GM19239 (cell line): ENCODE measurements around the gene GAST.

Experiments used
- DNase-seq: peaks from one replicate; pipeline ENCODE4 v3.0.0; 2011; ENCODE audit warnings: low spot score; ENCODE audit not compliant: insufficient read length
- FAIRE-seq: peaks from 2 replicates; lab custom pipeline; 2011; peaks lifted over from hg19 to GRCh38; lab: Jason Lieb, UNC

The GAST gene

DNA sequence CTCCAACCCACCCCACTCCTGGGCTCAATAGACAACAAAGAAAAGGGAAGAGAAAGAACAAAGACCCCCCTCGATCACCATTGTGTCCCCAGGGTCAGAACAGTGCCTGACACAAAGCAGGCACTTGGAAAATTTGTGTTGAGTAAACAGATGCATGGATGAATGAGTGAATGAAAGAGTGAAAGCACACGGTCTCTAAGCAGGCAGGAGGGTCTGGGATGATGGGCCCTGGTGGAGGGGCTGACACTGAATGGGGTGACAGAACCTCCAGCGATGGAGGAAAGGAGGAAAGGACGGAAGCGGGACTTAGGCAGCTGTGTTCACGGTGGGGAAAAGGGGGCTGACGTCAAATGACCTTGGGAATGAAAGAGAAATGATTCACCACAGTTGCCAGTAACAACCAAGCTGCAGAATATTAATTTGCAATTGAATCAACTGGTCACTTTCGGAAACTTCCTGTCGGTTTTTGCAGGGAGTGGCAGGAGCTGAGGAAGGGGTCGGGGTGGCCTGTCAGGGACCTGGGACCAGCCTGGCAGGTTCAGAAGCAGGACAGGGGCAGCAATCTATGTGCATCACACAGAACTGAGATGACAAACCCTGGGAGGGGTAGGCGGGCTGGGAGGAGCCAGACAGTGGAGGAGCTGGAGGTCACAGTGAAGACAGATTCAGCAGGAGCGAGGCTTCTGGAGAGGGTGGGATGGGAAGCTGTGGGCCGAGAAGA, 6.7 kb upstream of the GAST start:
- FAIRE-seq (no peak), DNase-seq (no peak)

DNA sequence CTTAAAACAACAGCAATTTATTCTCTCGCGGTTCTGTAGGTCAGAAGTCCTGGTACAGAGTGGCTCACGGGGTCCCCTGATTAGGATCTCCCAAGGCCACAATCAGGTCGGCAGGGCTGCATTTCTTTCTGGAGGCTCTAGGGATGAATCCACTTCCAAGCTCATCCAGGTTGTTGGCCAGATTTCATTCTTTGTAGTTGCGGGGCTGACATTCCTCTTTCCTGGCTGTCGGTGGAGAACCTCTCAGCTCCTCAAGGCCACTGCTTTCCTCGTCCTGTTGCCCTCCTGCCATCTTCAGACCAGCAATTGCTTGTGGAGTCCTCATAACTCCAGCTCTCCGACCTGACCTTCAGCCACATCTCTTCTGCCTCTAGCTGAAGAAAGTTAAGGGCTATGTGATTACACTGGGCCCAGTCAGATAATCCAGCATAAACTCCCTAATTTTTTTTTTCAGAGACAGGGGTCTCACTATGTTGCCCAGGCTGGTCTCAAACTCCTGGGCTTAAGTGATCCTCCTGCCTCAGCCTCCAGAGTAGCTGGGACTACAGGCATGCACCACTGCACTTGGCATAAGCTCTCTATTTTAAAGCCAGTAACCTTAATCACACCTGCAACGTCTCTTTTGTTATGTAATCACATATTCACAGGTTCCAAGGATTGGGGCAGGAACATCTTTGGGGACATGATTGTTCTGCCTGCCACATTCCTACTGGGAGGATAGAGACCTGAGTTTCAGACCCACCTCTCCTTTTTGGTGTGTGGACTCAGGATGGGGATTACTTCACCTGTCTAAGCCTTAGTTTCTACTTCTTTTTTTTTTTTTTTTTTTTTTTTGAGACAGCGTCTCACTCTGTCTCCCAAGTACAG, 4.1 kb upstream of the GAST start:
- no peak for FAIRE-seq
- no peak for DNase-seq

DNA sequence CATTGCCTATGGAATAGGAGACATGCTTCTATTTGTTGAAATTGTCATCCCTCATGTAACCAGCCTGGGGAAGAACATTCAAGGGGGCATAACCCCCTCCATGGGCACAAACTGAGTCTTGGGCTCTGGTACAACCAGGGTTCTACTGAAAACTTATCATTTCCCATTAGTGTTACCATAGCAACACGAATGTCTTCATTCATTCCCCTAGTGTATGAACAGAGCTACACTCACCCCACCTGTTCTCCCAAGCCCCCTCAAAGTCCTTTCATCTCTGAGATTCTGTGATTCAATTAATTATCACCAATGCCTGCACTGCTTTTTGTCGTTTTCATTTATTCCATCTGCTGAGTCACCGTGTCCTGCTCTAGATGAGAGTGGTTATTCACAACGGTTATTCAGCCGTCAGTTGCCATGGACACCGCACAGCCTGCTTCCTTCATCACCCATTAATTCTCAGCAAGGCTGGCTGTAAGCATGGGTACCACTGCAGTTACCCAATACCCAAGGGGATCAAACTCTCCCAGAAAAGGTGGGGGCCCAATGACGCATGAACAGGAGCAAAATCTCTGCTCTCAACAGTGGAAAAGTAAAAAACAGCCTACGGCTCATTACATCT, 1.6 kb upstream of the GAST start:
- DNase-seq (no peak), FAIRE-seq (no peak)

DNA sequence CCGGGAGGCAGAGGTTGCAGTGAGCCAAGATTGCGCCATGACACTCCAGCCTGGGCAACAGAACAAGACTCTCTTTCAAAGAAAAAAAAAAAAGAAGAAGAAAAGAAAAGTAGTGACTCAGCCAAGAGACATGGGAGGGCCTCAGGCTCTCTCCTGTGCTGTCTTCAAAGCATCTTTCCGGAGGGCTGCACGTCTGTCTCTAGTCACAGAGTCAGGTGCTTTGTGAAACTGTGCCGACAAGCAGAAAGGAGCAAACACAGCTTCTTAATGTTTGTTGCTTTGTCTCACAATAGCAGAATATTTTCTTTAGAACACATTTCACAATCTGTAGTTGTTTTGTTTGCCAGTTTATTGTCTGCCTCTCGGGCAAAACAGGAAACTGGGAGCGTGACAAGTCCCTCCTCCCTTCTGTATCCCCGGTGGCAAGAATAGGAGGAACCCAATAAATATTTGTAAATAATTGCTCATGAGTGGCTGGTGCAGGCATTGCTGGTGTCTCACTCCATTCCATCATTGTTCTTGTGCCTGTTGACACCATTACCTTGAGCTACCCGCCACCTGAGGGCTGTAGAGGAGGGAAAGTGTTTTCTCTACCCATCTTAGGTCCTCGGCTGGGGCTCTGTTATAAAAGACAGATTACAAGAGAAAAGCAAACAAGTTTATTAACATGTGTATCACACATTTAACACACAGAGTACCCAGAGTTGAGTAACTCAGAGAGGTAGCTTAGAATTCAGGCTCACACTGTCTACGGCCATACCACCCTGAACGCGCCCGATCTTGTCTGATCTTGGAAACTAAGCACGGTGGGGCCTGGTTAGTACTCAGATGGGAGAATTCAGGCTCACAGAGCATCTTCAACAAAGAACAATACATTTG, 5.5 kb downstream of the GAST start:
- FAIRE-seq: no peak

DNA sequence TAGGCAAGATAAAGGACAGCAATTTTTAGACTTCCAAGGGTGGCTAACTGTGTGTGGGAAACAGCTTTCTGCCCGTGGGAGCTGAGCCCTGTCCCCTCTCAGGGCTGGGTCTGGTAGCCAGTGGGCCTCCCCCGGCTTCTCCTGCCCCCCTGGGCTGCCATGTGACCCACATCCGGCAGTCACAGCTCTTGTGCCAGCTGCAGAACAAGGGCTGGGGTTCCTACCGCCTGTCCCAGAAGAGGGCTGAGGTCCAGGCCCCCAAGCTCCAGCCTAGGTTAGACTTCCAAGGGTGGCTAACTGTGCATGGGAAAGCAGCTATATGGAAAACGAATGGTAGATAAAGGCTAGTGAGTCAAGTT, 6.1 kb downstream of the GAST start:
- DNase-seq (no peak), FAIRE-seq (no peak)

More for the DNA sequence above, 5.5 kb downstream of the GAST start:
- no peak for DNase-seq

DNA sequence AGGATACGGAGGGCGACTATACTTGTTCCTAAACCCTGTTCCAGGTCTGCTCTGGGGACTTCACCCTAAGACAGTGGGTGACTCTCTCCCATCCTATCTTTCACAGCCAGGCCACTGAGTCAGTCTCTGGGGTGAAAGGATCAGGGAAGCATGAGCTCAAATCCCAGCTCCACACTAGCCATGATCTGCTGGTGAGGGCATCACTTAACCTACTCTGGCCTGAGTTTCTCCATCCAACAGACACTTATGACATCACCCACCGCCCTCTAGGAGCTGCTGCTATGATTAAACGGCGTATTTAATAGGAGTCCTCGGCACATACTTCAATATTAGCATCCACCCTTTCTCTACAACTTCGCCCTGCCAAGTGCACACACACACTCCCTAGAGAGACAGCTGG, 10.1 kb downstream of the GAST start:
- FAIRE-seq: no peak
- no peak for DNase-seq

DNA sequence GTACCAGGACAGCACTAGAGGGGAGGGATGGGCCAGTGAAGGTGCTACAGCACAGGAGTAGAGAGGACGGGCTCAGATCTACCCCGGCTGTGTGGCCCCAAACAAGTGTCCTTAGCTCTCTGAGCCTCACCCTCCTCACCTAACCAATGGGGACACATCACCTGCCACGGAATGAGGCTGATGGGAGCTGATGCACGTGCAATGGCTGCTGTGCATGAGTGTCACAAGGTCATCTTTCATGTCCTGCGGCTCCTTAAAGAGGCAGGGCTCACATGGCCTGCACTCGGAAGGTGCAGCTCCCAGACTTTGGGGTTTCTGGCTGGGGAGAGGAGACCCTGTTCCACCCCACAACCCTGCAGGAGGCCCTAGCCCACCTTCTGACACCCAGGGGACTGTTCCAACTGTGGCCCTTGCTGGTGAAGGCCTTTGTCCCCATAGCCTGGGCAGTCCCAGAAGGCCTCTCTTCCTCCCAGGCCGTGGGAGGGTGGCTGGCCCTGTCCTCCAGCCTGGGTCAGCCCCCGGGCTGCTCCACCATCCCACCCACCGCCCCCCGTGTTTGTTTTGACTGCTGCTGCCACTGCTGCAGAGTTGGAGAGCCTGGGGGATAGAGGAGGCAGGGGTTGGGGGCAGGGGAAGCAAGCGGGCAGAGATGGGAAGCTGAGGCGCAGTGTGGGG, 11.8 kb downstream of the GAST start:
- FAIRE-seq (no peak), DNase-seq (no peak)

DNA sequence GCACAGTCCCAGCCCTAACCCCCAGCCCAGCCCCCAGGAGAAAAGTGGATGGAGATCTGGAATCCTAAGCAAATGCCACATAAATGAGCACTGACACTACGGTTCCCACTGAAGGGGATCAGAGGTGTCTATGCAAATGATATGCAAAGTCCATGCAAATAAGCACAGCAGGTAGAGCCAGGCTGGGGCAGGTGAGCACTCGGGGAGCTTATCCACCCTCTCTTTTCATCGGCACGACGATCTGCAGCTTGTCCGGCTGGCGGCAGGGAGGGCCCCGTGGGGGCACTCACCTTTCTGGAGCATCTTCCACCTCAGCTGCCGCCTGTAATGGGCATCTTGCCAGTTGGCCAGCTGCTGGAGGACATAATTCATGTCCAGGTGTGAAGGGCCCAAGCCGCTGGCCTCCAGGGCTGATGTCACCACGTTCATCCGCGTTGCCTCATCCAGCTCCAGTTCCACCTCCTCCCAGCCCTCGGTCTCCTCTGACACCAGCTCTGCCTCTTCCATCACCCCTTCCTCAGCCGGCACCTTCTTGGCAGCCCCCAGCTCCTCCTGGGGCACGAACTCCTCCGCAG, 12.4 kb downstream of the GAST start:
- FAIRE-seq (no peak), DNase-seq (no peak)

DNA sequence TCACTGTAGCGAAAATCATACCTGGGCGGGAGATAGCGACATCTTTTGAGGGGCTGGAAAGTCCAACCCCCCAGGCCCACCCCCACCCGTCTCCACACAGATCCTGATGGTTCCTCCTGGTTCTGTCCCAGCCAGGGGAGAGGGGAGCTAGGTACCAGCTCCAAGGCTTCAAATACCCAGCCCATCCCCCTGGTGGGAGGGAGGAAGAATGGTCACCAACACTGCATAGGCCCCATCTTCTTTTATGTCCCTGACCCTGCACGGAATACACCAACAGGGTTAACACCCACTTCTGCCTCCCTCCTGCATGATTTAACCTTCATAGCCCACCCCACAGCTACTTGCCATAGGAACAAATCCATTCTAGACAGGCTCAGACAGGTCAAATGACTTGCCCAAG, 13.0 kb downstream of the GAST start:
- FAIRE-seq: no peak
- DNase-seq: no peak

DNA sequence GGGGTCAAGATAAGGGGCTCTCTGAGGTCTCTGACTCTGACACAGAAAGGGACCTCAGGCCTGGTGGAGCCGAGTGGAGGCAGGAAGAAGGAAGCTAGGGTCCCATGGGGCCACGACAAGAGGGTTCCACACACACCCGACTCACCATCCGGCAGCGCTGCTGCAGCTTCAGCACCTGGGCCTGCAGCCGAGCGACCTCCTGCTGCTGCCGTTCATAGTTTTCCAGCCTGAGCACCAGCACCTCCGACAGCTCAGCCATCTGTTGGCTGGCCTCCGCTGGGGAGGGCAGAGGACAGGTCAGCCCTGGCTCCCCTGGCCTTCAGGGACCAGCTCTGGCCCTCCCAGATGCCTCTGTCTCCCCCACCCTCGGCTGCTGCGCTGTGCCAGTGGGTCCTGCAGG, 15.9 kb downstream of the GAST start:
- DNase-seq (no peak), FAIRE-seq (no peak)

DNA sequence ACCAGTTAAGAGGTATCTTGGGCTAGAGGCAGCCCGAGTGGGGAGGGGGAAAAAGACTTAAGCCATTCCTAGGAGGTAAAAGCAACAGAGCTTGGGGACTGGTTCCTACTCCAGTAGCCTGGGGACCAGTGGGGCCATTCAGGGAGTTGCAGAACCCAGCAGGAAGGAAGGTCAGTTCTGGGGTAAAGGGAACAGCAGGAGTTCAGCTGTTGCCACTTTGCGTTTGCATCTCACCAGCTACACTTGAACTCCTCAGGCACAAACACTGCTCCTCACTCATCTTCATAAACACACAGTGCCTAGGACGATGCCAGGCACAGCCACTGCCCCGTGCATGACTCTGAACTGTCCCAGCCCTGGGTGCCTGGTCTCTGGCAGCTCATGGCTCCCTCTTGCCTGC, 18.3 kb downstream of the GAST start:
- DNase-seq (no peak), FAIRE-seq (no peak)

DNA sequence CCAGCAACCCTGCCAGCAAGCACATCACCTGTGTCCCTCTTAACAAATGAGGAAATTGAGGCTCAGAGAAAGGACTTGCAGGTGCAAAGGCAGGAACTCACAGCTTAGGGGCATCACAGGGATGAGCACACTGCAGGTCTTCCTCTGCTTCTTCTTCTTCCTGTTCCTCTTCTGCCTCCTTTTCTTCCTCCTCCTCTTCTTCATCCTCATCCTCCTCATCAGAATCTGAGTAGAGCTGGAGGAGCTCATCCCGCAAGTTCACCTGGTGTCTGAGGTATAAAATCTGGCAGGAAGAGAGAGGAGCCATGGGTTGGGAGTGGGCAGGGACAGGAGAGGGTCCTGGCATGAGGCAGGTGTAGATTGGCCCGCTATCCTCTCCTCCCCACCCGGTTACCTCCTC, 19.7 kb downstream of the GAST start:
- FAIRE-seq: no peak
- DNase-seq: no peak

DNA sequence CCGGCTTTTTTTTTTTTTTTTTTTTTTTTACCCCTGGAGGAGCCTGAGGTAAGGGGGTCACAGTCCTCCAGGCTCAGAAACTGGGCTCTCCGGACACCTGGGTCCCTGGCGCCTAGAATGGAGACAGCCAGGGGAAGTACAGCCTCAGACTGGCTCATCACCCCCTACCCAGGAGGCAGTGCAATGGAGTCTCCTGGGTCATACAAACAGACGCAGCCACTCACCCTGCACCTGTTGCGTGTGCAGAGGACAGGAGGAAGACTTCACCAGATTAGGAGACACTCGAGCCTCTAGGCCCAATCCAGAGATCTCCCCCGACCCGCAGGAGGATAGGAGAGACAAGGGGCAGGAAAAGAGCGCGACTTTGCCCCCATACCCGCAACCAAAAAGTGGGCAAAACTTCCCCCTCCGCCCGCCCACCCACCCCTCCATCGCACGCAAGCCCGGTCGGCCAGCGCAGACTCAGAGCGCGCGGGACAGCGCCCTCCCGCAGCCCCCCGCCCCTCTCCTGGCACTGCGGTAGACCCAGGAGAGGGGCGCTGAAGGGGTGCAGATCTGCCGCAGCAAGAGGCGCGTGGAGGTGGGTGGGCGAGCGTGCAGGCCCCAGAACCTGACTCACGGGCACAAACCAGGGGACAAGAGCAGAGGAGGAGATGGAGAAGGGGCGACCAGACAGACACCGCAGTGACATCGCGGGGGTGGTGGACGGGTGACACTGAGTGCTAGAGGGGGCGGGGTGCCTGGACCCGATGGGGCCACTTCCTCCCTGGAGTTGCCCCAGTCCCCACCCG, 21.4 kb downstream of the GAST start:
- FAIRE-seq: no peak
- no peak for DNase-seq

DNA sequence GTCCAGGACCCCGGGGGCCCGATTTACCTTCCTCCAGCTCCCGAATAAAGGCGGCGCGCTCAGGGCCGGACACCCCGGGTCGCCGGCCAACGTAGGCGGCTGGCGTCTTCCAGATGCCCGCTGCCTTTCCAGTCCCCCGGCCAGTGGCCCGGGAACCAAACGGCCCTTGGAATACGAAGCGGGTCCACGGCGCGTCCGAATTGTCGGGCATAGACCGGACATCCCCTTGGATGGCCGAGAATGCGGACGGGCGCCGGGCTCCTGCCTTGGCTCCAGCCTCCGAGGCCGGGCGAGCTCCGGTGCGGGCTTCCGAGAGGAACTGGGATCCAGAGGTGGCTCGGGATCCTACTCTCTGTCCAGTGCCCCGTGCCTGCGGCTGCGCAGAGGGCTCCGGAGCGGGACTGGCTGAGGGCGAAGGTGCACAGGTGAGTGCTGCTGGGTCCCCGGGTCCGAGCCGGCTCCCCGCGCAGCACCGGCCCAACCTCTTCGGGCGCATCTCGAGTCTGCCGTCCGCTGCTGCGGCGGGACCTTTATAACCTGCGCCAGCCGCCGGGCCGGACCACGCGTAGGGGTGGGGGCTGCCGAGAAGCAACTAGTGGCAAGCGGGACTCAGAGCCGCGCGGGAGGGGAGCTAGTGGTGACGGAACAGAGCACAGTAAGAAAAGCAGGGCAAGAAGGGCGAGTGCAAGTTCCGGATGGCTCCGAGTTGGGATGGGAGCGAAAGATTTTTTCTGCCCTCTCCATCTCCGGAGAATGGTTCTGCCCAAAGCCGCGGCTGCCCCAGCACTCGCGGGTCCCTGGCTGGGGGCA, 22.2 kb downstream of the GAST start, which contains the start of gene HAP1:
Gene HAP1, minus strand, starts transcription at position 505 of the 810 bp plus-strand sequence. Its CDS starts 9 bp downstream, at position 496.
- no peak for FAIRE-seq
- DNase-seq: no peak

DNA sequence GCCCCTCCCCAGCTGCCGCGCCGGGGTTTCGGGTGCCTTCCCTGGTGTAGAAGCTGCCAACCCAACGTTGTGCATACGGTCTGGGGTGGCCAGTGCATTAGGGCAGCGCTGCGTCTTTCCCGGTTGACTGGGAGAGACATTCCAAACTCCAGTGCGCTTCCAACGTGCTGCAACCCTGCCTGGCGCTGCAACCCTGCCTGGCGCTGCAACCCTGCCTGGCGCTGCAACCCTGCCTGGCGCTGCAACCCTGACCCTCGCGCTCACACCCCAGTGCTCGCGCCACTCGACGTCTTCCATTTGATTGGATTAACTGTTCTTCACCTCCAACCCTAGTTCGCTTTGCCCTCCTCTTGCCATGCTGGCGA, 22.8 kb downstream of the GAST start:
- no peak for DNase-seq
- FAIRE-seq: no peak

DNA sequence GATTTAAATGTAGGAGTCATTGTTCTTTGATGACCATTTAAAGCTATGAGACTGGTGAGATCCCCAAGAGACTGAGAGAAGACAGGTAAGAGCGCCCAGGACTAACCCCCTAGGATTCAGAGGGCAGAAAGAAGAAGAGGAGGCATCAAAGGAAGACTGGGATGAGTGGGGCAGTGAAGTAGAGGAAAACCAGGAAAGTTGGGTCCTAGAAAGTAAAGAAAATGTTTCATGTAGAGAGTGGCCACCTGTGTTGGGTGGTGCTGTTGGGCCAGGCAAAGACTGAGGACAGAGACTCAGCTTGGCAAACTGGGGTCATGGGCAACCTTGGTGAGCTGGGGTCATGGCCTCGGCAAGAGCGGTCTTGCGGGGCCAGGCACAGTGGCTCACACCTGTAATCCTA, 23.6 kb downstream of the GAST start:
- FAIRE-seq (no peak), DNase-seq (no peak)

DNA sequence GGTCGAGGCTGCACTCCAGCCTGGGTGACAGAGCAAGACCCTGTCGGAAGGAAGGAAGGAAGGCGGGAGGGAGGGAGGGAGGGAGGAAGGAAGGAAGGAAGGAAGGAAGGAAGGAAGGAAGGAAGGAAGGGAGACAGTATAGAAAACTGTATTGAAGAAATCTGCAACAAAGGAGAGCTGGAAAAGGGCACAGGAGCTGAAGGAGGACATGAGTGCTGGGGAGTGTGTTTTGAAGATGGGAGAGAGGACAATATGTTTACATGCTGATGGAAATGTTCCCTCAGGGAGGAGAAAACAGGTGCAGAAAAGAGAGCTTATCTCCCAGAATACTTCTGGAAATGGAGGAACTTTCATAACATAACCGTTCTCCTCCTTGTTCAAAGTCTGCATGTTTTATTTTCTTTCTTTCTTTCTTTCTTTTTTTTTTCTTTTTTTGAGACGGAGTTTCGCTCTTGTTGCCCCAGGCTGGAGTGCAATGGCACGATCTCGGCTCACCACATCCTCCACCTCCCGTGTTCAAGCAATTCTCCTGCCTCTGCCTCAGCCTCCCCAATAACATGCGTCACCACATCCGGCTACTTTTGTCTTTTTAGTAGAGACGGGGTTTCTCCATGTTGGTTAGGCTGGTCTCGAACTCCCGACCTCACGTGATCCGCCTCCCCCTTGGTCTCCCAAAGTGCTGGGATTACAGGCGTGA, 25.0 kb downstream of the GAST start:
- DNase-seq (no peak), FAIRE-seq (no peak)
